RWPE2 (cell line): ENCODE results near the gene CDC37L1.

Source experiments
- ATAC-seq: fragments of 200-7000 bp; cut with Tn5 transposase; 3 replicates; pipeline ENCODE4 v1.9.1; 2021; ENCODE audit warnings: low read depth
- DNase-seq: peaks from one replicate; pipeline ENCODE4 v3.0.0-alpha.2; 2020; ENCODE audit warnings: low spot score
- H3K27ac ChIP-seq: fragments of 450-650 bp; 2 replicates; pipeline ENCODE4 v1.5.1; 2017; ENCODE audit warnings: mild to moderate bottlenecking; ENCODE audit not compliant: poor library complexity, severe bottlenecking
- H3K27me3 ChIP-seq: fragments of 250-450 bp; sonication (Bioruptor Pico); 2 replicates; pipeline ENCODE4 v1.5.1; 2021; ENCODE audit warnings: mild to moderate bottlenecking, moderate library complexity; ENCODE audit not compliant: insufficient read depth, poor library complexity, severe bottlenecking
- H3K36me3 ChIP-seq: fragments of 250-450 bp; sonication (Bioruptor Pico); 2 replicates; pipeline ENCODE4 v1.5.1; 2020; ENCODE audit warnings: low read depth, mild to moderate bottlenecking, moderate library complexity
- H3K4me1 ChIP-seq: fragments of 250-450 bp; sonication (Bioruptor Pico); 2 replicates; pipeline ENCODE4 v1.5.1; 2021; ENCODE audit warnings: mild to moderate bottlenecking, moderate library complexity; ENCODE audit not compliant: insufficient read depth, poor library complexity, severe bottlenecking
- H3K4me3 ChIP-seq: fragments of 250-450 bp; sonication (Bioruptor Pico); 2 replicates; pipeline ENCODE4 v1.5.1; 2021; ENCODE audit warnings: mild to moderate bottlenecking, moderate library complexity; ENCODE audit not compliant: severe bottlenecking
- H3K9me3 ChIP-seq: fragments of 250-450 bp; sonication (Bioruptor Pico); 2 replicates; pipeline ENCODE4 v1.5.1; 2021; ENCODE audit warnings: mild to moderate bottlenecking, moderate library complexity; ENCODE audit not compliant: severe bottlenecking
- TF ChIP-seq, protein P1 (sequence below): fragments of 450-650 bp; IDR thresholded peaks from one replicate; pipeline ENCODE4 v1.5.1; 2017; ENCODE audit warnings: mild to moderate bottlenecking, moderate library complexity; ENCODE audit not compliant: poor library complexity, severe bottlenecking

The CDC37L1 gene

DNA sequence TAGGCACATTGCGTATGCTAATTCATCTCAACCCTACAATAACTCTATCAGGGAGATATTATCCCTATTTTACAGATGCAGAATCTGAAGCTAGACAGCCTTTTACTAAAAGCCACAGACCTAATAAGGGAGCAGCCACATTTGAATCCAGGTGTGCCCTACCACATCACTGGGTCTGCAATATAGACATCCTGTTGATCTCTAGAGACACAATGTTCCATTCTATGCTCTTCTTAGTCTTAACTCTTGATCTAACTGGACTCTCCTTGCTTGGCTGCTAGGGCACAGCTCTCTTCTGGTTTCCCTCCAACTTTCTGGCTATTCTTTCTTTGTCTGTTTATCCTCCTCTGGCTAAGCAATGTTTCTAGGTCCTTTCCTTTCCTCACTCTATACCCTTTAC is 11.7 kb upstream of the CDC37L1 start:
- no peak for DNase-seq
- no peak for ATAC-seq
- Histone ChIP-seq H3K4me3 (no peak overlapping the region), H3K4me1 (peaks cover 32% of the 10 kb centered on the region), H3K27me3 (no peaks in the 10 kb centered on the region), H3K36me3 (no peaks in the 10 kb centered on the region), H3K9me3 (no peaks in the 10 kb centered on the region), H3K27ac (no peak overlapping the region)
- TF ChIP-seq, protein P1, sequence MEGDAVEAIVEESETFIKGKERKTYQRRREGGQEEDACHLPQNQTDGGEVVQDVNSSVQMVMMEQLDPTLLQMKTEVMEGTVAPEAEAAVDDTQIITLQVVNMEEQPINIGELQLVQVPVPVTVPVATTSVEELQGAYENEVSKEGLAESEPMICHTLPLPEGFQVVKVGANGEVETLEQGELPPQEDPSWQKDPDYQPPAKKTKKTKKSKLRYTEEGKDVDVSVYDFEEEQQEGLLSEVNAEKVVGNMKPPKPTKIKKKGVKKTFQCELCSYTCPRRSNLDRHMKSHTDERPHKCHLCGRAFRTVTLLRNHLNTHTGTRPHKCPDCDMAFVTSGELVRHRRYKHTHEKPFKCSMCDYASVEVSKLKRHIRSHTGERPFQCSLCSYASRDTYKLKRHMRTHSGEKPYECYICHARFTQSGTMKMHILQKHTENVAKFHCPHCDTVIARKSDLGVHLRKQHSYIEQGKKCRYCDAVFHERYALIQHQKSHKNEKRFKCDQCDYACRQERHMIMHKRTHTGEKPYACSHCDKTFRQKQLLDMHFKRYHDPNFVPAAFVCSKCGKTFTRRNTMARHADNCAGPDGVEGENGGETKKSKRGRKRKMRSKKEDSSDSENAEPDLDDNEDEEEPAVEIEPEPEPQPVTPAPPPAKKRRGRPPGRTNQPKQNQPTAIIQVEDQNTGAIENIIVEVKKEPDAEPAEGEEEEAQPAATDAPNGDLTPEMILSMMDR = no peak

DNA sequence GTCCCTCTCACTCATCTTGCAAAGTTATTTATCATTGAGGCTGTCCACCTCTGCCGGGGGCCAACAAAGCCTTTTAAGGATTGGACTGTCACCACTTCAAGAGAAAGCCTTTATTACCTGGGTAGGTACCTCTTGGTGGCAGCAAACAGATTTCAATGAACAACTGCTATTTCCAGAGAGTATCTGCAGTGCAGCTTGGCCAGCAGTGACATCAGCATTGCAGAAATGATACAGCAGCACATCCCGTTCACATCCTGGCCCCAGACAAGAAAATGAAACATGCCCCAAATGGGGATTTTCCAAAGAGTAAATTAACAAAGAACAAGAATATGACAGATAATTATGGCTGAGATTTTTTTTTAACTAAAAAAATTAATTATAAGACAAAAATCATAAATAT is 10.8 kb upstream of the CDC37L1 start:
- DNase-seq (no peak), ATAC-seq (no peak)
- TF ChIP-seq, protein P1 = no peak
- H3K27me3 ChIP-seq = no peaks in the 10 kb centered on the region
- H3K27ac ChIP-seq = no peak overlapping the region
- peaks cover 25% of the 10 kb centered on the region for H3K4me1 ChIP-seq
- H3K4me3 ChIP-seq = no peak overlapping the region
- no peaks in the 10 kb centered on the region for H3K9me3 ChIP-seq
- no peaks in the 10 kb centered on the region for H3K36me3 ChIP-seq

DNA sequence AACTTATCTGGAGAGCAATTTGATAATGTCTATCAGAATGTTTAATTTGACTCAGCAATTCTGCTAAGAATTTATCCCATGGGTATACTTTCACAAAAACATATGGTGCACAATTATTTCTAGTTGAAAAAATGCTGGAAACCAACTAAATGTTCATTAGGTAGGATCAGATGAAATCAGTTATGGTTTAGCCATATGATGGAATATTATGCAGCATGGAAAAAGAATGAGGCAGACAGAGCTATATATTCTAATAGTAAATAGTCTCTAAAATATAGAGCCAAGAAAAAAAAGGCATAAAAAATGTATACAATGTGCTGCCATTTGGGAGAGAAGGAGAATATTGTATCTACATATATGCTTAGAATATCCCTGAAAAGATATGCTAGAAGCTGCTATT is 9.5 kb upstream of the CDC37L1 start:
- Histone ChIP-seq H3K9me3 (no peaks in the 10 kb centered on the region), H3K27me3 (no peaks in the 10 kb centered on the region), H3K4me3 (no peak overlapping the region), H3K36me3 (no peaks in the 10 kb centered on the region), H3K27ac (no peak overlapping the region), H3K4me1 (peaks cover 16% of the 10 kb centered on the region)
- no peak for DNase-seq
- no peak for ATAC-seq
- TF ChIP-seq, protein P1 = no peak

DNA sequence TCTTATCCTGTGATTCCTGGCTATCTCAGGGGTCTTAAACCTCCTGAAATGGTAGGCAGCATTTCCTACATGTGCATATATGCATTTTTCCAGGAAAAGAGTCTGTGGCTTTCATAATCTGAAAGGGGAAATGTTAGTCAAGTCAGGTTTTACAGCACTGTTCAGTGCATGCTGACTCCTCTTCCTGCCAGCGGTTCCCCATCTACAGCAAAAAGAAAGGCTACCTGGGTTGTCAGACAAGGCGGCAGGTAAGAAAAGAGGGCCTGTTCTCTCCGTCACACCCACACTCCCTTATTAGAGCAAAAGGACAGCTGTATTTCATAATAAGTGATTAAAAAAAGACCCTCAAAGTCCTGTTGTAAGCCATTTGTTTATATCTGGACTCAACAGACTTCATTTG is 8.8 kb upstream of the CDC37L1 start:
- DNase-seq (no peak), ATAC-seq (no peak)
- Histone ChIP-seq H3K4me3 (no peak overlapping the region), H3K36me3 (no peaks in the 10 kb centered on the region), H3K9me3 (no peaks in the 10 kb centered on the region), H3K27ac (no peak overlapping the region), H3K4me1 (peaks cover 10% of the 10 kb centered on the region), H3K27me3 (no peaks in the 10 kb centered on the region)
- TF ChIP-seq, protein P1 = no peak

DNA sequence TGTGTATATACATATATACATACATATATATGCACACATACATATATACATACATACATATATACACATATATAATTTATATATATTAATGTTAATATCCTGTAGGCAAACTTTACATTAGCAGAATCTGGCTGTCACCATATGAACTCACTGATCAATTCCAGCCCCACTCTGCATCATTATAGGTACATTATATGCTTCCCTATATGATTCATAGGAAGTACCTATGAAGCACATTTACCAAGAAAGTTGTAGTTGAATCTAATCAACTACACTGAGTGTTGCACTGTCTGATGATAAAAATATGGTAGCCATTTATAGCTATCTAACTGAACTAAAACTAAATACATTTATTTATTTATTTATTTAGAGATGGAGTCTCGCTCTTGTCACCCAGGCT is 7.6 kb upstream of the CDC37L1 start:
- no peaks in the 10 kb centered on the region for H3K27me3 ChIP-seq
- no peak overlapping the region for H3K27ac ChIP-seq
- H3K36me3 ChIP-seq = no peaks in the 10 kb centered on the region
- TF ChIP-seq, protein P1 = no peak
- no peak for DNase-seq
- H3K9me3 ChIP-seq = no peaks in the 10 kb centered on the region
- H3K4me3 ChIP-seq = no peak overlapping the region
- ATAC-seq = no peak
- H3K4me1 ChIP-seq = peaks cover 5% of the 10 kb centered on the region
